Measurements from ENCODE around the gene FAM204A.

DNA sequence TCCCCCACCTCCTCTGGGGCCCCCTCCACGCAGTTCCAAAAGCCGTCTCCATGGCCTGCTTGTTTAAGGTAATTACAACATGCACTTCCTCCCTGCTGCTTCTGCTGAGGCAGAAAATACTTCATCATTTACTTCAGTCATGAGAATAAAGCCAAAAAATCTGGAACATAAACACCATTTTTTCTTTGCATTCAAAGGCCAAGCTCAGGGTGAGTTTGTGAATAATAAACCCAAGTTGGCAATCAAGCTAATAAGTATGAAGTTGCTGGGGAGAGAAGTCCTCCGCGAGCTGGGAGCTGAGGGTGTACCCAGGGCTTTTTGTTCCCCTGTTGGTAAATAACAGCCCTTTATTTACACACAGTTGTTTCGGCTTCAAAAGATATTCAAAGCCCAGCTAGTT, 70.5 kb downstream of the FAM204A start:
- TF ChIP-seq POLR2A (IDR thresholded peaks at IDR 0.05) (no peak), EP300 (IDR thresholded peaks at IDR 0.05) (no peak)
- TF ChIP-seq, protein P1, sequence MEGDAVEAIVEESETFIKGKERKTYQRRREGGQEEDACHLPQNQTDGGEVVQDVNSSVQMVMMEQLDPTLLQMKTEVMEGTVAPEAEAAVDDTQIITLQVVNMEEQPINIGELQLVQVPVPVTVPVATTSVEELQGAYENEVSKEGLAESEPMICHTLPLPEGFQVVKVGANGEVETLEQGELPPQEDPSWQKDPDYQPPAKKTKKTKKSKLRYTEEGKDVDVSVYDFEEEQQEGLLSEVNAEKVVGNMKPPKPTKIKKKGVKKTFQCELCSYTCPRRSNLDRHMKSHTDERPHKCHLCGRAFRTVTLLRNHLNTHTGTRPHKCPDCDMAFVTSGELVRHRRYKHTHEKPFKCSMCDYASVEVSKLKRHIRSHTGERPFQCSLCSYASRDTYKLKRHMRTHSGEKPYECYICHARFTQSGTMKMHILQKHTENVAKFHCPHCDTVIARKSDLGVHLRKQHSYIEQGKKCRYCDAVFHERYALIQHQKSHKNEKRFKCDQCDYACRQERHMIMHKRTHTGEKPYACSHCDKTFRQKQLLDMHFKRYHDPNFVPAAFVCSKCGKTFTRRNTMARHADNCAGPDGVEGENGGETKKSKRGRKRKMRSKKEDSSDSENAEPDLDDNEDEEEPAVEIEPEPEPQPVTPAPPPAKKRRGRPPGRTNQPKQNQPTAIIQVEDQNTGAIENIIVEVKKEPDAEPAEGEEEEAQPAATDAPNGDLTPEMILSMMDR (IDR thresholded peaks at IDR 0.05), result no peak
